ENCODE results near the gene LGI2.
"Not testable (repeated sequence)": the region's sequence is repeated elsewhere in the genome, so short reads cannot be mapped to it uniquely, and the experiment has no call there.

The LGI2 gene

DNA sequence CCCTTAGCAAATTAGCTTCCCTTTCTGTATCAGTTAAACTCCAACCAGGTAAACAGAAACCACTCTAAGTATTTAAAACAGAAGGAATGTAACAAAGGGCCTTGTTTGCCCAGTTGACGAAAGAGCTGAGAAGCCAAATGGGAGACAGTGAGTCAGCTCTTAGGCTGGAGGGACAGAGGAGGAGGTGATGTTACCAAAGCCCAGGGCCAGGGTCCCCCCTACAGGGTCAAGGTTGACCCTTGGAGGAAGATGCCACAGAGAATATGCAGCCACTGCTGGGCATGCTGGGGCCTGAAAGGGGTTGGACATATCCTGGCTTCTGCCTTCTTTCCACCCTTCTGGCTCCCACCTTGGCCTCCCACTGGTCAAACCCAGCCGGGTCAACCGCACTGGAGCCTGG is 38.3 kb upstream of the LGI2 start:
- TF ChIP-seq, protein P1, sequence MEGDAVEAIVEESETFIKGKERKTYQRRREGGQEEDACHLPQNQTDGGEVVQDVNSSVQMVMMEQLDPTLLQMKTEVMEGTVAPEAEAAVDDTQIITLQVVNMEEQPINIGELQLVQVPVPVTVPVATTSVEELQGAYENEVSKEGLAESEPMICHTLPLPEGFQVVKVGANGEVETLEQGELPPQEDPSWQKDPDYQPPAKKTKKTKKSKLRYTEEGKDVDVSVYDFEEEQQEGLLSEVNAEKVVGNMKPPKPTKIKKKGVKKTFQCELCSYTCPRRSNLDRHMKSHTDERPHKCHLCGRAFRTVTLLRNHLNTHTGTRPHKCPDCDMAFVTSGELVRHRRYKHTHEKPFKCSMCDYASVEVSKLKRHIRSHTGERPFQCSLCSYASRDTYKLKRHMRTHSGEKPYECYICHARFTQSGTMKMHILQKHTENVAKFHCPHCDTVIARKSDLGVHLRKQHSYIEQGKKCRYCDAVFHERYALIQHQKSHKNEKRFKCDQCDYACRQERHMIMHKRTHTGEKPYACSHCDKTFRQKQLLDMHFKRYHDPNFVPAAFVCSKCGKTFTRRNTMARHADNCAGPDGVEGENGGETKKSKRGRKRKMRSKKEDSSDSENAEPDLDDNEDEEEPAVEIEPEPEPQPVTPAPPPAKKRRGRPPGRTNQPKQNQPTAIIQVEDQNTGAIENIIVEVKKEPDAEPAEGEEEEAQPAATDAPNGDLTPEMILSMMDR (IDR thresholded peaks at IDR 0.05; ENCODE audit: insufficient read depth, low read depth, low read length, missing control alignments), result no peak
- DNase-seq (ENCODE audit: low read depth), result peak; percentile 3
- no peak overlapping the region for H3K4me3 ChIP-seq (ENCODE audit: low read length)

DNA sequence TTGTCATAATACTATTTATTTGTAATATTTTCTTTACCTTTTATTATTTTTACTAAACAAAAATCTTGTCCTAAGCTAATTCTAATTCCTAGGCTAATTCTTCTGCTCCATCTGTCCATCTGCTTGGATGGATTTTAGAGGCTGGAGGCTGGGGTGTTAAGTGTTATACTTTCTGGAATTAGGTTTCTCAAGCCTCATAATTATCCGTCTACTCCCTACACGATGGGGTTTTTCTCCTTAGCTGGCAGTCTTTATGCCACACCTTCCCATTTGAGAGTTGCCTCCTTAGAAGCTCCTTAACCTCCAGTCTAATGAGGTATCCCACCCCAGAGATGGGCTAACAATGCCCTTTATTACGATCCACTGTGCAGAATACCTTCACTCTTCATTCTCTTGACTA is 37.6 kb upstream of the LGI2 start:
- TF ChIP-seq, protein P1 (IDR thresholded peaks at IDR 0.05; ENCODE audit: insufficient read depth, low read depth, low read length, missing control alignments), result no peak
- H3K4me3 ChIP-seq (ENCODE audit: low read length), result no peak overlapping the region
- DNase-seq (ENCODE audit: low read depth), result no peak

DNA sequence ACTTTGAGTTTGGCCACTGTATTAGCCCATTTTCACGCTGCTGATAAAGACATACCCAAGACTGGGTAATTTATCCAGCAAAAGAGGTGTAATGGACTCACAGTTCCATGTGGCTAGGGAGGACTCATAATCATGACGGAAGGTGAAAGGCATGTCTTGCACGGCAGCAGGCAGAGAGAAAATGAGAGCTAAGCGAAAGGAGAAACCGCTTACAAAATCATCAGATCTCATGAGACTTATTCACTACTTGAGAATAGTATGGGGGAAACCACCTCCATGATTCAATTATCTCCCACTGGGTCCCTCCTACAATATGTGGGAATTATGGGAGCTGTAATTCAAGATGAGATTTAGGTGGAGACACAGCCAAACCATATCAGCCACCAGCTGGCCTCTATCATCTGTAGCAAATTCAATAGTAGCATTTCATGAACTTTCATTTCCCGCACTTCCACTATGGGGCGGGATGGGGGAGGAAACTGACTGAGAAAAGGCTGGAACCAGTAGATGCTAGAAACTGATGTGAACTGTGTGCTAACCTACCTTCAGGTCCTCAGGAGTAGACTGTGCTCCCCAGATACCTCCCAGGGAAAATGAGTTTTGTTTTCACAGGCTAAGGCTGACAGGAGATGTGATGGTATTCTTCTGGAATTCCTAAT is 35.3 kb upstream of the LGI2 start:
- TF ChIP-seq, protein P1 (IDR thresholded peaks at IDR 0.05; ENCODE audit: insufficient read depth, low read depth, low read length, missing control alignments), result no peak
- no peak for DNase-seq (ENCODE audit: low read depth)
- no peak overlapping the region for H3K4me3 ChIP-seq (ENCODE audit: low read length)

DNA sequence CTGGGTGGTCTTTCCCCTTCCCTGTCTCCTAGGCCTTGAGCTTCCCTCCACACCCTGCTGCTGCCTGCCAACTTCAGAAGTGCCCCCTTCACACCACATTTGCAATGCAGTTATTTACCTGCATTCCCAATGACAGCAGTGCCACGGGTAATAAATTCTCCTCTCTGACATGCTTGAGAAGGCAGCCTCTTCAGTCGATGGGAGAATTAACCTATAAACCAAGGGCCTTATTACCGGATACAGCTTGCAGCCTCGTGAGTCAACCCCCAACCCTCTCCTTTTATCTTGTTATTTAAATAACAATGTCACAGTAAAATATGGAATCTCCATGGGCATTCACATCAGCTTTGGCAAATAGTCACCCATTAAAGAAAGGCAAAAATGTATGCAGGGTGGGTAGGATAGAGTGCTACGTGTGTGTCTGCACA is 34.7 kb upstream of the LGI2 start:
- TF ChIP-seq, protein P1 (IDR thresholded peaks at IDR 0.05; ENCODE audit: insufficient read depth, low read depth, low read length, missing control alignments), result no peak
- no peak for DNase-seq (ENCODE audit: low read depth)
- no peak overlapping the region for H3K4me3 ChIP-seq (ENCODE audit: low read length)

DNA sequence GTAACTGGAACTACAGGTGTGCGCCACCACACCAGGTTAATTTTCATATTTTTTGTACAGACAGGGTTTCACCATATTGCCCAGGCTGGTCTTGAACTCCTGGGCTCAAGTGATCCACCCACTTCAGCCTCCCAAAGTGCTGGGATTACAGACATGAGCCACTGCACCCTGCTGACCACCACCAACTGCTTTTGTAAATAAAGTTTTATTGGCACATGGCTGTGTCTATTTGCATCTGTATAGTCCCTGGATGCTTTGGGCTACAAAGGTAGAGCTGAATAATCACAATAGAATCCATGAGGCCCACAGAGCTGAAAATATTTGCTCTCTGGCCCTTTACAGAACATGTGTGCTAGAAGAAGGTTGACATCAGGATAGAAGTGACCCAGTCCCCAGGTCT is 33.7 kb upstream of the LGI2 start:
- not testable (repeated sequence) for H3K4me3 ChIP-seq (ENCODE audit: low read length); DNase-seq (ENCODE audit: low read depth)

DNA sequence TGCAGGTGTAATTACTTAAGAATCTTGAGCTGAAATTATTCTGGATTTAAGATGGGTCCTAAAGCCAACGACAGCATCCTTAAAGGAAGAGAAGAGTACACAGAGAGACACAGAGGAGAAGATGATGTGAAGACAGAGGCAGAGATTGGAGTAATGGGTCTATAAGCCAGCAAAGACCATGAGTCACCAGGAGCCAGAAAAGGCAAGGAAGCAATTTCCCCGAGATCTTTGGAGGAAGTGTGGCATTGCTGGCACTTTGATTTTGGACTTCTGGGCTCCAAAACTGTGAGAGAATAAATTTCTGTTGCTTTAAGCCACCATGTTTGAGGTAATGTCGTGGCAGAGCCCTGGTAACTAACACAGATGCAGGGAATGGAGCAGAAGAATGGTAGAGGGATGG is 32.4 kb upstream of the LGI2 start:
- TF ChIP-seq, protein P1 (IDR thresholded peaks at IDR 0.05; ENCODE audit: insufficient read depth, low read depth, low read length, missing control alignments), result no peak
- H3K4me3 ChIP-seq (ENCODE audit: low read length), result no peak overlapping the region
- DNase-seq (ENCODE audit: low read depth), result no peak

DNA sequence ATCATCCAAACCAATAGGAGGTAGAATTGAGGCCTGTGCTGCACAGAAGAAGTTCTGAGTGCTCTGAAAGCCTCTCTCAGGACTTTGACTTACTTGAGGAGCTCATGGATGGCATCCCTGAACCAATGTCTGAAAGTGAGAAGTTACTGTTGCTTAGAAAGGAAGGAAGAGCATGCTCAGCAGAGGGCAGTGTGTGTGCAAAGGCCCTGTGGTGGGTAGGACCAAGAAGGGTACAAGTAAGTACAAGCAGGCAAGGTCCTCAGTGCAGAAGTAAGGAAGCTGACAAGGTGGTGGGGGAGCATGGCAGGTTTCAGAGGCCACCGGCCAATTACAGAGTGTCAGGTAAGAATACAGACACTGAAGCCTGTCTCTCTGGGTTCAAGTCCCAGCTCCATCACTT is 31.4 kb upstream of the LGI2 start:
- TF ChIP-seq, protein P1 (IDR thresholded peaks at IDR 0.05; ENCODE audit: insufficient read depth, low read depth, low read length, missing control alignments), result no peak
- H3K4me3 ChIP-seq (ENCODE audit: low read length), result no peak overlapping the region
- DNase-seq (ENCODE audit: low read depth), result no peak

Data from epithelial cell of esophagus (primary cell).